EH (cell line): ENCODE results near the gene SLC5A6.
"Not testable (repeated sequence)": the region's sequence is repeated elsewhere in the genome, so short reads cannot be mapped to it uniquely, and the experiment has no call there.

ENCODE experiments used
- DNase-seq: peaks from one replicate; pipeline ENCODE4 v3.0.0-alpha.2; 2015; ENCODE audit warnings: low read depth

The SLC5A6 gene

DNA sequence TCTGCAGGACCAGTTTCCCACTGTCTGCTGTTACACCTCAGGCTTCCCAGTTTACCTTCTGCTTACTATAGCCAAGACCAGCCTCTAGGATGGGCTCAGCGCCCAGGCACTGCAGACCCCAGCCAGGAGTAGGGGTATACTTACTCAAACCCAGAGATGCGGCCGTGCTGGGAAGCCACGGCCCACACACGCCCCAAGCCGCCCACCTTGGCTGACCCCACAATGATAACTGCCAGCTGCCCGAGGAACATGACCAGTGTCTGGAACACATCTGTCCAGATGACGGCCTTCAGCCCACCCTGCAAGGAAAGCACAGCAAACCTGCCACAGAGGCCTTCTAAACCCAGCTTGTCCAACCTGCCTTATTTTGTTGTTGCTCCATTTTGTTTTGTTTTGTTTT lies 6.9 kb downstream of the SLC5A6 start:
- no peak for DNase-seq

DNA sequence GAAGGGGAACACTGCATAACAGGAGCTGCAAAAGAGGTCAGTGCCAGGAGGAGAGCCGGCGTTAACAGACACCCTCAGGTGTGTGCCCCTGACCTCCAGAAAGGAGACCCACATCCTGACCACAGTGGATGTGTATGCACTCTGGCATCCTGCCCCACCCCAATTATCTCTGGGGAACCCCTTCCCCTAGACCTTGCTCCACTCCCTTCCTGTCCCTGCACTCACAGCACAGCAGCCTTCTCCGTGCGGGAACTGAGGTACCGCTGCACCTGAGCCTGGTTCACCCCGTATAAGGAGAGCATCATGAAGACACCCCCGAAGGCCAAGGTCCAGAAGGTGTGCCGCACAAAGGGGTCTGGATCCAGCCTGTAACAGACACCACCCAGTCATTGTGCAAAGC lies 7.5 kb downstream of the SLC5A6 start:
- no peak for DNase-seq

DNA sequence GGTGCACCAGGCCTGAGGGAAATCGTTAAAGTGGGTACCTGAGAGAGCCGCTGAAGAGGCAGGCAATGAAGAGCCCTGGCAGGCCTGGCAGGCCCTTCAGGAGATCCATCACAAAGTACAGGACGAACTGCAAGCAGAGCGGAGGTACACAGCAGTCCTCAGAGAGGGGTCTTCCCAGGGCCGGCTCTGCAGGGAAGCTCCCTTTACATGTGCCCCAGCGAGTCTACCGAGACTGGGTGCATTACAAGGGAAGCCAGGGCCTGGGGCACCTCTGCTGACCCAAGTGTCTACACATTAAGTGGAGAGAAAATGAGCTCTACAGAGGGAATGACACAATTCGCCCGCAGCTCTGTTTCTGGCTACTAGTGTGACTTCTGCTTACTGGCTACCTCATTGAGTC lies 8.3 kb downstream of the SLC5A6 start:
- DNase-seq = no peak

DNA sequence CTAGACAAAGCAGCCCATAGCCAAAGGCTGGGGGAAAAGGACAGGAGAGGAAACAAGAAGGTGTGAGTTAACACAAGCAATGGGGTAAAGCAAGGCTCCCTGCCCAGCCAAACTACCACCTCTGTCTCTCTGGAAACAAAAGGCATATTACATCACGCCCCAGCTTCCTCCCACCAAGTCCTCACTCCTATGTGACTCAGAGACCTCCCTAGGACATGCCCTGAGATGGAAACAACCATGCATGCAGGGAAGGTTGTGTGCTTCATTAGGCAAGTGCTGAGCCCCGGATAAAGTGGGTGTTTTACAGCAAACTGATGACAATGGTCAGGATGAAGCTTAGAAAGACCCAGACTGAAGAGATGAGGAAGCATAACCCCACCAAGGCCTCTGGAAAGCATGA lies 9.2 kb downstream of the SLC5A6 start:
- no peak for DNase-seq

DNA sequence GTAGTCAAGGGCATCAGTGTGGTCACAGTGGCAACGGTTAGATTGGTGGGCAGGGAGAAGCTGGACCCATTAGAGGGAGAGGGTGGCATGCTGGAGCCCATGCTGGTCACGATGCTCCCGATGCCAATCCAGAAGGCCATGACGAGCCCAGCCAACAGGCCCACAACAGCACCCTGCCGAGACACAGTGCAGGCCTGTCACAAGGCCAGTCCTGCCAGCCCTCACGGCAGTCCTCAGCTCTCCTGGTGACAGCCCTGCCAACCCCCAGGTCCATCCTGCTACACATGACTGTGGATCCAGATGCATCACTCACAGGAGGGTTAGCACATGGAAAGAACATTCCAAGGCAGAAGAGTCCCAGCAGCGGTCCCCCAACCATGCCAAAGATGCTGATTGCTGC lies 10.4 kb downstream of the SLC5A6 start:
- no peak for DNase-seq

DNA sequence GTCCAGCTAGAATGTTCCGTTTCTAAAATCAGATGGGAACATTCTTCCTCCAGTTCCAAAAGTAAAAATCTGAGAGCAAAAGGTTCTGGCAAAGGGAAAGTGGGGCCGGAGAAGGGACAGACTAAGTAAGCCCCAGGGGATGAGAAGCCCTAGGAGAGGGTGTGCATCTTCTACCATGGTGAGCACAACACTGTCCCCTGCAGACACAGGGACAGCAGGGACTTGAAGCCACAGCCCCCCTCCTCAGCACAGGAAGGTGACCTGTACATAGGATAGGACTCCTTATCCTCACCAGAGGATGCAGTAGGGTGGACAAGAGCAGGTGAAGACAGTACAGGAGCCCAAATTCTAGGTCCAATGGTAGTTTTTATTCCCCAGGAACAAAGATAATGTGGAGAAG lies 12.8 kb downstream of the SLC5A6 start:
- no peak for DNase-seq

DNA sequence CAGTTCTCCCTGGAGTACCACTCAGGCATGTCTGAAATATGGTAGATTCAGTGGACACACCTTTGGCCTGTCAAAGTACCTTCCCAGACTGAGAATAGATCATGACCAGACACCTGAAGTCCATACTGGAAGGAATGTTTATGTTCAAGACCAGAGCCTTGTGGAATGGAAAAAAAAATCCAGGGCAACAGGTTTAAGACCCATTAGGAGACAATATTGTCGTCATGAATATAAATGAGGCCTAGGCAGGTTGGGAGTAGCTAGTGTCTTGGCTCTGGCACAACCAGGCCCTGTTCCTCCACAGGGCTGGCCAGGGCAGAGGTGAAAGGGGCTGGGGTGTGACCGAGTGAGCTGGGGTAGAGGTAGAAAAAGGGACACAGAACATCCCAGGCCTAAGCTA lies 13.4 kb downstream of the SLC5A6 start:
- no peak for DNase-seq

DNA sequence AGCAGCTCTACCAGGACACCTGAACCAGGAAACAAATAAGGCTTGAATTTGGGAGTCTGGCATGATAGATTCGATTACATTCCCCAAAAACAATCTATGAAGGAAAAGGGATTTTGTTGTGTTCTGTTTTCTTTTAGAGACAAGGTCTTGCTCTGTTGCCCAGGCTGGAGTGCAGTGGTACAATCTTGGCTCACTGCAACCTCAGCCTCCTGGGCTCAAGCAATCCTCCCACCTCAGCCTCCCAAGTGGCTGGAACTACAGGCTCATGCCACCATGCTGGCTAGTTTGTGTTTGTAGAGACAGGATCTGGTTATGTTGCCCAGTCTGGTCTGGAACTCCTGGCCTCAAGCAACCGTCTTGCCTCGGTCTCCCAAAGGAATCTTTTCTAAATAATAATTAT lies 14.0 kb downstream of the SLC5A6 start:
- DNase-seq = not testable (repeated sequence)

DNA sequence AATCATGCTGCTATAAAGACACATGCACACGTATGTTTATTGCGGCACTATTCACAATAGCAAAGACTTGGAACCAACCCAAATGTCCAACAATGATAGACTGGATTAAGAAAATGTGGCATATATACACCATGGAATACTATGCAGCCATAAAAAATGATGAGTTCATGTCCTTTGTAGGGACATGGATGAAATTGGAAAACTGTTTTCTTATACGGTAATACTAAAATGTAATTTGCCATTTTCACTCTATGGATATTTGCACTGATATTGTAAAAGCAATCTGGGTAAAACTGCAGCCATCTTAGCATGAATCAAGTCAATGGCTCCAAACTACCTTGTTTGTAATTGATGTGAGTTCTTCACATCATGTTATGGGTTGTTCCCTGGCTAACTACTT lies 16.3 kb downstream of the SLC5A6 start:
- not testable (repeated sequence) for DNase-seq

DNA sequence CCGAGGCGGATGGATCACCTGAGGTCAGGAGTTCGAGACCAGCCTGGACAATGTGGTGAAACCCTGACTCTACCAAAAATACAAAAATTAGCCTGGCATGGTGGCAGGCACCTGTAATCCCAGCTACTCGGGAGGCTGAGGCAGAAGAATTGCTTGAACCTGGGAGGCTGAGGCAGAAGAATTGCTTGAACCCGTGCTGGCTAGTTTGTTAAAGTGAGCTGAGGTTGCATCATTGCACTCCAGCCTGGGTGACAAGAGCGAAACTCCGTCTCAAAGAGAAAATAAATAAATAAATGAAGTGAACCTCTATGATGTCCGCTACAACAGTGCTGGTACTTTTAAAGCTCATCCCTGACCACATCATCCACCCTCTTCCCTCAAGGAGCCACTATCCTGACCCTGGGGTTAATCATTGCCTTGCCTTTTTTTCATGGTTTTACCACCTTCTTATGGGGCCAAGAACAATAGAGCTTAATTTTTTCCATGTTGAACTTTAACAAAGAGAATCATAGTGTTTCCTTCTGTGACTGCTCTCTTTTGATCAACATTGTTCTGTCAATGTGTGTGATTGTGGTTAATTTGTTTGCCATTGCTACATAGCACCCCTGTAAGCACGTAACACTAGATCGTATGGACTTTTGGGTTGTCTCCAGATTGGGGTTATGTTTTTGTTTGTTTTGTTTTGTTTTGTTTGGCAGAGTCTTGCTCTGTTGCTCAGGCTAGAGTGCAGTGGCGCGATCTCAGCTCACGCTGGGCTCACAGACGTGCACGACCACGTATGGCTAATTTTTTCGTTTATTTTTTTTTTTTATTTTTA lies 17.3 kb downstream of the SLC5A6 start:
- peak; percentile 13 for DNase-seq

DNA sequence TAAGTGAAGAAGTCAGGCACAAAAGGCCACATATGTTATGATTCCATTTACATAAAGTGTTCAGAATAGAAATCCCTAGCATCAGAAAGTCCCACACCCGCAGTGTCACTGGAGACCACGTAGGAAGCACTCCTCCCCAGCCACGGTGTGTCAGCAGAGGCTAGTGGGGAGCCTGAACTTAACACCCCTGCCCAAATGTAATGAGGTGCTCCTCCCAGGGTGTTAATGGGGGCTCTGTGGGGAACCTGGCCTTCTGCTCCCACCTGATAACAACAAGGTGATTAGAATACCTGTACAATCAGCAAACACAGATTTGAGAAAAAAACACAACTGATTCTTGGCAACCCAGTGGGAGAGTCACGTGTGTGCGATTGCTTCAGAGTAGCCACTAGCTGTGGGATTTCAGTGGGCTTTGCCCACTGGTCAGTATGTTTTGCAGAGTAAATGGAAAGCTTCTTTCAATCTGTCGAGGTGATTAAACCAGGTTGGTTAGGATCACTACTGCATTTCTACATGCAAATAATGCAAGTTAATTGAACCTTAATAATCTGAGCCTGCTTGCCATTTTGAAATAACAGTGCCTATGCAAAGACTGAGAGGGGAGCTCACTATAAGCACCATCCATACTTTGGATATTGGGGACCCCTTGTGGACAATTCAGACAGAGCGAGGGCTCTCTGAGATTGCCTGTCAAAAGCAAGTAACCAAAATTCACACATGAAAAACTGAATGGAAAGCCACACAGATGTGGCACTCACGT lies 20.8 kb downstream of the SLC5A6 start:
- peak; percentile 79 for DNase-seq

DNA sequence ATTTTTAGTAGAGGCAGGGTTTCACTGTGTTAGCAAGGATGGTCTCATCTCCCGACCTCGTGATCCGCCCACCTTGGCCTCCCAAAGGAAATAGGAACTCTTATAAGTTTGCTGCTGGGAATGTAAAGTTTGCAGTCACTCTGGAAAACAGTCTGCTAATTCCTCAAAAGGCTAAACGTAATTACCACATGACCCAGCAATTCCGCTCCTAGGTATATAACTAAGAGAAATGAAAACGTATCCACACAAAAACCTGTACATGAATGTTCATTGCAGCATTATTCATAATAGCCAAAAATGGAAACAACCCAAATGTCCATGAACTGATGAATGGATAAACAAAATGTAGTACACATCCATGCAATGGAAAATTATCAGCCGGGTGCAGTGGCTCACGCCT lies 22.1 kb downstream of the SLC5A6 start:
- no peak for DNase-seq

DNA sequence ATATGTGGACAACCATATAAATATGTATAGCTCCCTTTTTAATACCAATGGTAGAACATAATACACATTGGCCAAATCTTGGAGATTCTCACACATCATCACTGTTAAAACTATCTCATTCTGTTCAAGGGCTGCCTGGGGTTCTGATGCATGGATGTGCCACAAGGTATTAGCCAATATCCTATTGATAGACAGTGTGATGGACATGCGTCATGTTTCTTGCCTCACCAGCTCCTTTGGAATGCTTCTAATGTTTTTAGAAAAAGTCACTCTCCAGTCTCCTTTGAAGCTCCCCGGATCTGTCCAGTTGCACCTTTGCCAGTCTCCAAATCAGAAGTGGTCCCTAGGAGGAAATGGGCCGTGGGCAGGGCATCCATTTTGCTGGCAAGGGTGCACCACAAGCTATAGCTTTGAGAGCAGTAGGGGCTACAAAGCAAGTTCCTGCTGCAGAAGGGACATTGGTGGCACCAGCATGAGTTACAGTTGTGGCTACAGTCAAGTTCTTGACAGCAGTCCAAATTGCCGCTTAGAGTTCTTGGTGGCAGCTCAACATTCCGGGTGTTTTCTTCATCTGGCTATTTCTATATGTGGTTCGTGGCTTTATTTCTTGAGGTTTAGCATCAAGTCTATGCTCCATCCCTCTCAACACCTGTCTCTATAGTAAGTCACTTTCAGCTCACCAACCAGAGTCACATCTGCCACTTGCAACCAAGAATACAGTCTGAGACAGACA lies 25.3 kb downstream of the SLC5A6 start:
- peak; percentile 32 for DNase-seq

DNA sequence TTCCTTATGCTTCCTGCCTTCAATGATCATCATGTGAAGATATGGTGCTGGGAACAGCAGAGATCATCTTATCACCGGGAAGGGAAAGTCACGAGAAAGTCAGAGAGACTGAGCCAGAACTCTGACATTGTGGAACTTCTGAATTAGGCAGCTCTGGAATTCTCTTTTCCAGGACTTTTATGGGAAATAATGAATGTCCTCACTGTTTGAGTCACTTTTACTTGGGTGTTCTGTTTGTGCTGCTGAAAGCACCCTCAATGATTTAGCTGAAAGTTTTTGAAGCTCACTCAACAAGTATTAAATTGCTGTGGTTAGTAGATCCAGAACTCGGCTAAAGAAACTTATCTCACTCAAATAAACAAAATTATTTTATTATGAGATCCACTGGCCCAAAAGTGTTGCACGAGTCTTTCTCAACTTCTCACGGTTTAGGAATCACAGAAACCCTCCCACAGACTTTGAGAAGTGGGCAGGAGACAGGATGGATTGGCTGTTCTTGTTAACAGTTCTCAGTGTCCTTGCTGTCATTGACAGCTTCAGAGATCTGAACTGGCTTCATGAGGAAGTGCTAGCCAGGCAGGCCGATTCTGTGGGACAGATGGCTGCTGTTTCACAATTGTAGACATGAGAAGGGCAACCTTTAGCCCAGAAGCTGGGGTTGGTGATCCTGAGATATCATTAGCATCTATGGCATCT lies 26.6 kb downstream of the SLC5A6 start:
- peak; percentile 96 for DNase-seq

DNA sequence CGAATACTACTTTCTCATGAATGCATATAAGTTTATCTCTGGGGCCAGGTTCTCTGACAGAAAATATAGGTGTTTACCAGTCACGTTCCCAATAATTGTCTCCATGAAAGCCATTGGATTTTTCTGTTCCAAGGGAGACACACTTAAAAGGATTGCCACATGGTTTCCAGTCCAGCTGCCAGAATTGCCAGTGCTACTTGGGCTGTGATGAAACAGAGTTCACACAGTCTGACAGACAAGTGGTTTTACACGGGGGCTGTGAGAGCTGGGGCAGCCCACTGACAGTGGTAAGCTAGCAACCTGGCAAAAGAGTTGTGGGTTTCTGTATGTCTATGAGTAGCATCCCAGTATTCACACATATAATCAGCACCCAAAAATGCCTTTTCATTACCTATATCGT lies 28.0 kb downstream of the SLC5A6 start:
- DNase-seq = peak; percentile 47

DNA sequence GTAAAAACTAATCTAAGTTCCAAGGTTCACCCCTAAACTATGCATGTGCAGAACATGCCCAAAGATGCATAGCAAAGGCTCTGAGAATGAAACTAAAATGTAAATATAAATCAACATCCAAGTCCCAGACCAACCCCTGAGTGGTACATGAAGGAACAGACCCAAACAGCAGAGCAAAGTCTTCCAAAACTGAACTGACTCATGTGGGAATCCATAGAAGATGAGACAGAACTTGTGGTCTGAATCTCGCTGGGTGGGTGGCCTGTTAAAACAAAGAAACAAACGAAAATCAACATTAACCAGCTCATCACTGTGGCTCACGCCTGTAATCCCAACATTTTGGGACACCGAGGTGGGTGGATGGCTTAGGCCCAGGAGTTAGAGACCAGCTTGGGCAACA lies 29.7 kb downstream of the SLC5A6 start:
- DNase-seq = peak; percentile 87

DNA sequence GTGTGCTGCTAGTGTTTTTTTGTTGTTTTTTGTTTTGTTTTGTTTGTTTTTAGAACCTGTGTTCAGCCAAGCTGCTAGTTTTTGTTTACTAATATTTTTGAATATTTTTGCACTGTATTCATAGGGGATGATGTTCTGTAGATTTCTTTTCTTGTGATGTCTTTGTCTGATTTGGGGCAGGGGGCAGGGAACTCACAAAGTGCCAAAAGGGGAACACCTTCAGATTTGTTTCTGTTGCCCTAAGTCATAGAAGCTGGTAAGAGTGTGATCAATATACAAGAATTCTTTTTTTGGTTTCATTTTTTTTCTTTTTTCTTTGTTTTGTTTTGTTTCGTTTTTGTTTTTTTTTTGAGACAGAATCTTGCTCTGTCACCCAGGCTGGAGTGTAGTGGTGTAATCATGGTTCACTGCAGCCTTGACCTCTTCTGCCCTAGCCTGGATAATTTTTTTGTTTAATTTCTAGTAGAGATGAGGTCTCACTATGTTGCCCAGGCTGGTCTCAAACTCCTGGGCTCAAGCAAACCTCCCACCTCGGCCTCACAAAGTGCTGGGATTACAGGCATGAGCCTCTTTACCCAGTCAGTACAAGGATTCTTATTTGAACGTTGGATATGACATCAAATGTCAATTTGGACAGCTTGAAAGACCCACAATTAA lies 32.6 kb downstream of the SLC5A6 start:
- DNase-seq = no peak

DNA sequence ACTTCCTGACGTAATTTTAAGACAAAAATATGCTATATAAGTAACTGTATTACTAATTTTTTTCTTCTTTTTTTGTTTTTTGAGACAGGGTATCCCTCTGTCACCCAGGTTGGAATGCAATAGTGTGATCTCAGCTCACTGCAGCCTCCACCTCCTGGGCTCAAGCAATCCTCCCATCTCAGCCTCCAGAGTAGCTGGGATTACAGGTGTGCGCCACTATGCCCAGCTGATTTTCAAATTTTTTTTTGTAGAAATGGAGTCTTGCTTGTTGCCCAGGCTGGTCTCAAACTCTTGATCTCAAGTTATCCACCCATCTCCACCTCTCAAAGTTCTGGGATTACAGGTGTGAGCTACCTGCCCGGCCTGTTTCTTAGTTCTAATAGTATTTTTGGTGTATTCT lies 33.6 kb downstream of the SLC5A6 start:
- no peak for DNase-seq

DNA sequence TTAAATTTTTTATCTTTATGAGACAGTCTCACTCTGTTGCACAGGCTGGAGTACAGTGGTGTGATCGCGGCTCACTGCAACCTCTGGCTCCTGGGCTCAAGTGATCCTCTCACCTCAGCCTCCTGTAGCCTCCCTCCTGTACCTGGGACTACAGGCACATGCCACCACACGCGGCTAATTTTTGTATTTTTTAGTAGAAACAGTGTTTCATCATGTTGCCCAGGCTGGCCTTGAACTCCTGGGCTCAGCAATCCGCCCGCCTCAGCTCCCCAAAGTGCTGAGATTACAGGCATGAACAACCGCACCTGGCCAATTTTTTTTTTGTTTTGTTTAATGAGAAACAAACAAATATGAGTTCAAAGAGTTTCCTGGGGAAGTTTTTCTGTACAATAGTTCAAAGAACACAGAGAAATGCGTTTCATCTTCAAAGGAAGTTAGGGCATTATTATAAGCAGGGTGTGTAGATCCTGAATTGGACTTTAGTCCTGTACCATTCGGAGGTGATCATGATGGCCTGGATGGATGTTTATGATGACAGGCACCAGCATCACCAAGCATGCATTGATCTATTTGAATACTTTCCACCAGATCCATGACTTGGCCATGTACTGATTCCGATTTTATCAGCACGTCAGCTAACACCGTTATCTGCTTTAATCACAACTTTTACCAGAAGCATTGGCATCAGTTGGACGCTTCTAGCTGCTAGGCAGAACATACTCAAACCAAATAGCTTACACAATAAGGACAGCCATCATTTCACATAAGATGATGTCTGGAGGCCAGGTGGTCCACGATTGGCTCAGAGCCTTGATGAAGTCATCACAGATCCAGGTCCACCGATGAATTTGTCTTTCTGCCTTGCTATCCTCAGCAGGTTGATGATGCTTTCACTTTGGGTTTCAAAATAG lies 34.4 kb downstream of the SLC5A6 start:
- no peak for DNase-seq

DNA sequence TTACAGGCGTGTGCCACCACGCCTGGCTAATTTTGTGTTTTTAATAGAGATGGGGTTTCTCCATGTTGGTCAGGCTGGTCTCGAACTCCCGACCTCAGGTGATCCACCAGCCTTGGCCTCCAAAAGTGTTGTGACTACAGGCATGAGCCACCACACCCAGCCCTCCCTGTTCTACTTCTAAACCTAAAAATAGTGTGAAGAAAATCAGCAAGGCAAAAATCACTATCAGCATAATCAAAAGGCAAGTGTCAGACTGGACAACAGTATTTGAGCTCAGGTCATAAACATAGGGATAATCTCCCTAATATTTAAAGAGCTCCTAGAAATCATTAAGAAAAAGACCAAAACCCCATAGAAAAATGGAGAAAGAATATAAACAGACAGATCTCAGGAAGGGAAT lies 36.3 kb downstream of the SLC5A6 start:
- not testable (repeated sequence) for DNase-seq

DNA sequence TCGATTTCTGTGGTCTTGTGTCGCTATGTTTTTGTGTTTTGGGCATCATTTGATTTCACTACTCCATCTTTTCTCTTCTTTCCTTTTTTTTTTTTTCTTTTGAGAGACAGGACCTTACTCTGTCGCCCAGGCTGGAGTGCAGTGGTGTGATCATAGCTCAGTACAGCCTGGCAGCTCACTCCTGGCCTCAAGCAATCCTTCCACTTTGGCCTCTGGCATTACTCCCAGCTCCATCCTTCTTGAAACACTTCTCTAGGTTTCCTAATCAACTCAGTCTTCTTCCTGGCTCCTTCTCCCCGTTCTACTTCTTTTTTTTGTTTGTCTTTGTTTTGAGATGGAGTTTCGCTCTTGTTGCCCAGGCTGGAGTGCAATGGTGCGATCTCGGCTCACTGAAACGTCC lies 36.7 kb downstream of the SLC5A6 start:
- DNase-seq = peak; percentile 49
